Fibroblast of gingiva (primary cell): ENCODE results near the gene SQOR.

ENCODE experiments used
- DNase-seq: peaks from one replicate; pipeline ENCODE4 v3.0.0-alpha.2; 2011; ENCODE audit warnings: low read depth

The SQOR gene

DNA sequence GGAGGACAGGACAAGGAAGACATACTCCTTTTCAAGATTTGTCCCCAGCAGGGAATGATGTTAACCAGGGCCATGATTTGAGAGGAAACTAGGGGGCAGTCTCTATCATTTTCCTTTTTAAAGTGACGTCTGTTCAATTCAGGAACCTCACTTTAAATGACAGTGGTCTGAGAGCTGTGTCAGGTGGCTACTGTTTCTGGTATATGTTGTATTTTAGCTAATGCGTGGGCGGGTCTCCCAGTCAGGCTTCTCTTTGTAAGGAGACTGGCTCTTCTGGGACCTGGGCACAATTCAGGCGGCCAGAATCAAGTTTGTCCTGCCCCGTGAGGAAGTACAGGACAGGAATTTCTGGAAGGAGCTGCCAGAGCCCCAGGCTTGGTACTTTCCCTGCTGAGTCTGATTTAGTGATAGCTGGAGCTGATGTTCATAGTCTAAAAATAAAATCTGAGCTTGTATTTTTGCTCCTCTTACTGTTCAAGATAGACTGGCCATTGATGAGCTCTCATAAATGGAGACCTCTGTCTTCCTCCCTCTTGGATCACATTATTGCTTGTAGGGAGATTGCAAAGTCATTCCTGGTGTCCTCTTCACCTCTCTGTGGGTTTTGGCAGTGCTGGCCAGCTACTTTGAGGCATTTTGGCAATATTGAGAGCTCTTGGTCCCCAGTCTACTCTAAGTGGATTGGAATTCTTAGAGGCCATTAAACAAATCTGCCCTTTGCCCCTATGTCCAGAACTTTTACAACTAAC is 25.6 kb downstream of the SQOR start:
- peak; percentile 72 for DNase-seq

GRCh38 chr15:45662375-45662774 is 27.5 kb downstream of the SQOR start:
- no peak for DNase-seq

DNA sequence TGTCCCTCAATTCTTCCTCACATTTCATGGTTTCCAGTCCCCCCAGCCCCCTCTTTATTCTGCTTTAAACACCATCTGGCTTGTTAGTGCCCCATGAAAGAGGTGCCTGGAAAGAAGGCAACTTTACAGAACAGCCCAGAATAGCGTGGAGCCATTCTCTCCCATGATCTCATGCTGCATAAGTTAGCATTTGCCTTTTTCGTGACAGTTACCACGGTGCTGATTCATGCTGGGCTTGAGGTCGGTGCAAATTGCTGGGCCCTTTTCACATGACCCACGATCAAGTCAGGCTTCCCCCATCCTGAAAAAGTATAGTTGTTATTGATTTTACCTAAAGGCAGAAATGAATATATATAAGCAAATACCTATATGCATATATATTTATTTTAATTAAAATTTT is 29.6 kb downstream of the SQOR start:
- no peak for DNase-seq

- DNase-seq, result no peak
Measured at GRCh38 chr15:45665261-45665660, 30.4 kb downstream of the SQOR start.

DNA sequence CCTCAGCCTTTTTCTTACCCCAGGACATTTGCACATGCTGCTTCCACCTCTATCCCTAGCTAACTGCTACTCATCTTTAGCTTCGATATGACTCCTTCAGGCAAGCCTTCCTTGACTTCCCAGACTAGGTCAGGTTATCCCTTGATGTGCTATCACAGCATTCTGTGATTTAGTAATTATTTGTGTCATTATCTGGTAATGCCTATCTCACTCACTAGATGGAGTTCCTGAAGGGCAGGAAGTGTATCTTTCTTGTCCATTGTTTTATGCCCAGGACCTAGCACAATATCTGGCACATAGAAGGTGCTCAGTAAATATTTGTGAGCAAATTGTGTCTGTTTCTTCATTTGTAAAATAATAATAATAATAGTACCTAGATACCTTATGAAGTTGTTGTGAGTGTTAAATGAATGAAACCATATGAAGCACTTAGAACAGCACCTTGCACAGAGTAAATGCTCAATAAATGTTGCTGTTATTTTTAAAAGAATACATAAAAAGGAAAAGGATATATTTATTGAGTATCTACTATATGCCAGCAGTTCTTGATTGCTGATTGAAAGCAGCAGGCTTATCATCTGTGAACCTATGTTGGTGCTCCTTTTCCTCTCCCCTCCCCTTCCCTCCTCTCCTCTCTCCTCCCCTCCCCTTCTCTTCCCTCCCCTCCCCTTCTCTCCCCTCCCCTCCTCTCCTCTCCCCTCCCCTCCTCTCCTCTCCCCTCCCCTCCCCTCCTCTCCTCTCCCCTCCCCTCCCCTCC is 31.5 kb downstream of the SQOR start:
- DNase-seq, result no peak

GRCh38 chr15:45667002-45667401 is 32.2 kb downstream of the SQOR start:
- no peak for DNase-seq

DNA sequence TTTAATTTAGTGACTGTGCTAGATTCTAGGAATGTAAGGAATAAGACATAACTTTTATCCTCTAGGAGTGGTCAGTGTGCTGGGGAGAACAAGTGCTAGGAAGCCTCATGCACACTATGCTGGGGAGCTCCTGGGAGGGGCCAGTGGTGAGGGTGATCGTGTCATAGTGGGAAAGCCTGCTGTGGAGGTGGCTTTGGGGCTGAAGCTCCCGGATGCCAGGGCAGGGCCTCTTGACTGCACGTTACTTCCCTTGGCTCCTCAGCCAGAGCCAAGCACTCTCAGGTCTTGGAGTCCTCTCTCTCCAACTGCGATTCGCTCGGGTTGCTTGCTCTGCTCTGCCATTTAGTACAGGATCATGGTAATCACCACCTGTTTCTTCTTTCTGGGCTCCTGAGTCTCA is 33.6 kb downstream of the SQOR start:
- DNase-seq, result no peak

- no peak for DNase-seq
Measured at GRCh38 chr15:45669422-45669821, 34.6 kb downstream of the SQOR start.

DNA sequence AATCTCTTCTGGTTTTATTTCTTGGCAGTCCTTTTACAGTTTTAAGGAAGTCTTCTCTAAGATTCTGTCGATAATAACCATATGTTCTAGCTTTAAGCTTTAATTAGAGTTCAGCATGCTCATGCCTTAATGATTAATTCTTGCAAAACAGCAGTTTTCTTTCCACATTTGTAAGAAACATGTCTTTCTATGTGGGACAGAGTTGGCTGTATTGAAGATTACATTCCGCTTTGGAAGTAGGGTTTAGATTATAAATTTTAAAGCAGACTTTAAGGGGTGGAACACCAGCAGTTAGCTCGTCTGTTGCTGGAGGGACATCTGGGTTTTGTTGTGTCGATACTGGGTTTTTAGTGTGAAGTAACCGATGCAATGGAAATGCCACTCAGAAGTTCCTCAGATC is 35.3 kb downstream of the SQOR start:
- peak; percentile 90 for DNase-seq

DNA sequence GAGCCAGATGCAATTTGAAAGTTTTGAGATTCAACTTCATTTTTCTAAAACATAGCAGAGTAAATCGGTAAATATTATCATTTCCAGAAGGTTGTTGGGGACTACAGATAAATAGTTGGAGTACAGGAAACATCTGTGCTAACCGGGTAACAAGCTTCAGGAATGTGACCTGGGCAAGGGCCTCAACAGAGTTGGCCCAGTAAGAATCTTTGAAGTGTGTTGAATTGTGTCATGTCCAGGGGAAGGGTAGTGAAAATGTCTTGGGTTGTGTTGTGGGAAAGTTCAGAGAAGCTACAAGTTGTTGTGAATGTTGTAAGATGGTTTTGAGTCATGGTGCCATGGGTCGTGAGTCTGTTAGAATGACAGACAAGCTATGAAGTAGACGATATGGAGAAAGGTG is 35.7 kb downstream of the SQOR start:
- DNase-seq, result peak; percentile 70

GRCh38 chr15:45674677-45675076 is 39.8 kb downstream of the SQOR start:
- DNase-seq, result peak; percentile 25

- DNase-seq, result no peak
Measured at GRCh38 chr15:45677797-45678196, 43.0 kb downstream of the SQOR start.

GRCh38 chr15:45678459-45679178 is 43.8 kb downstream of the SQOR start:
- DNase-seq, result no peak

DNA sequence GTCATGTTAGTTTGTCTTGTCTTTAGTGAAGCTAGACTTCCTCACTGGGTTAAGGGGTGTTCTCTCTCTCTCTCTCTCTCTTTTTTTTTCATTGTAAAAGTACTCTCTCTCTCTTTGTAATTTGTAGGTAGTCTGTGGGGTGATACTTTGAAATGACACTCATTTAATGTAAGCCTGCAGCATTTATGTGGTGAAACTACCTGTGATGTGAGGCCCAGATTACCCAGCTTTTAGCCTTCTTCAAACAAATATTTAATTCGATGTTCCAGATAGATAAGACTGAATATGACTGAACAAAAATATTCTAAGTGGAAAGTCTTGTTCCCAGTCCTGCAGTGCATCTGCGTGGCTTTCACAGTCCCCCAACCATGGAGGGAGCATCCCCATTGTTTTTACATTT is 49.7 kb downstream of the SQOR start:
- no peak for DNase-seq

DNA sequence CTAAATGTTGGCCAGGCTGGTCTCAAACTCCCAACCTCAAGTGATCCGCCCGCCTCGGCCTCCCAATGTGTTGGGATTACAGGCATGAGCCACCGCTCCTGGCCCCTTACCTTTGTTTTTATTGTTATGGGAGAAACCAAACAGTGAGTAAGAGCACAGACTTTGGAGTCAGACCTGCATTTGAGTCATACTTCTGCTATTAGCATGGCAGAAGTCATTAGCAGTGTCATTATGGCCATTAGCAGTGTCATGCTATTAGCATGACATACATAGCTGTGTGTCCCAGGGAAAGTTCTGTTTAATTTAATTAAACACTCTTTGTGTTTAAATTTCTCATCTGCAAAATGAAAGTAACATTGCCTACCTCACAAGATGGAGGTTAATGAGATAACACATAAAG is 54.8 kb downstream of the SQOR start:
- no peak for DNase-seq

- no peak for DNase-seq
Measured at GRCh38 chr15:45690581-45691260, 55.9 kb downstream of the SQOR start.

DNA sequence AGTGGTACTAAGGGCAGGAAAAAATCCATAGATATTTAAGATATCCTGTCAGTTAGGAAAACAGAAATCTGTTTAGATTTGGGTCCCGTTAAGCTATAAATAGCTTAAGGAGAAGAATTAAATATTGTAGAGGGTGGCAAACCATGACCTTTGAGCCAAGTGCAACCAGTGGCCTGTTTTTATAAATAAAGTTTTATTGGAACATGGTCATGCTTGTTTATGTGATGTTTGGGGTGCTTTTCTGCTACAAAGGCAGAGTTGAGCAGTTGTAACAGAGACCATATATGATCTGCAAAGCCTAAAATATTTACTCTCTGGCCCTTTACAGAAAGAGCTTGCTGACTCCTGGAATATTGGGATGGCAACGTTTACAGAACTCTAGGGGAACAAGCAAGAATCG is 66.3 kb downstream of the SQOR start:
- no peak for DNase-seq

DNA sequence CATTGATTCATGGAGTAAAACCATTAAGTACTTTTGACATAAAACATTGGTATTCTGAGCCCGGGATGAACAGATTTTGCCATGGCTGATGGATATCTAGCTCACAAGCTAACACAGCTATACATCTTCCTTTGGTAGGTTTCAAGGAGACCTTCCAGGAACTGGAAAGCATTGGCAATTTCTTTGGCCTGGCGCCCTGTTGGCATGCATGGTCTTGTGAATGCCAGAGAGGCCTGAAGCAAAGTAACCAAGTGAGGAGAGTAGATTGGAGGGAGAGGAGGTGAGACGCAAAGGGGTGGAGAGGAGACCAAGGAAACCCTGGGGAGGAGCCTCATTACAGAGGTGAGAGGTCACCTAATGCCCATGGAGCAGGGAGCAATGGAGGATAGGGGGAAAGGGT is 67.2 kb downstream of the SQOR start:
- DNase-seq, result no peak

GRCh38 chr15:45703670-45704328 is 69.0 kb downstream of the SQOR start:
- no peak for DNase-seq

DNA sequence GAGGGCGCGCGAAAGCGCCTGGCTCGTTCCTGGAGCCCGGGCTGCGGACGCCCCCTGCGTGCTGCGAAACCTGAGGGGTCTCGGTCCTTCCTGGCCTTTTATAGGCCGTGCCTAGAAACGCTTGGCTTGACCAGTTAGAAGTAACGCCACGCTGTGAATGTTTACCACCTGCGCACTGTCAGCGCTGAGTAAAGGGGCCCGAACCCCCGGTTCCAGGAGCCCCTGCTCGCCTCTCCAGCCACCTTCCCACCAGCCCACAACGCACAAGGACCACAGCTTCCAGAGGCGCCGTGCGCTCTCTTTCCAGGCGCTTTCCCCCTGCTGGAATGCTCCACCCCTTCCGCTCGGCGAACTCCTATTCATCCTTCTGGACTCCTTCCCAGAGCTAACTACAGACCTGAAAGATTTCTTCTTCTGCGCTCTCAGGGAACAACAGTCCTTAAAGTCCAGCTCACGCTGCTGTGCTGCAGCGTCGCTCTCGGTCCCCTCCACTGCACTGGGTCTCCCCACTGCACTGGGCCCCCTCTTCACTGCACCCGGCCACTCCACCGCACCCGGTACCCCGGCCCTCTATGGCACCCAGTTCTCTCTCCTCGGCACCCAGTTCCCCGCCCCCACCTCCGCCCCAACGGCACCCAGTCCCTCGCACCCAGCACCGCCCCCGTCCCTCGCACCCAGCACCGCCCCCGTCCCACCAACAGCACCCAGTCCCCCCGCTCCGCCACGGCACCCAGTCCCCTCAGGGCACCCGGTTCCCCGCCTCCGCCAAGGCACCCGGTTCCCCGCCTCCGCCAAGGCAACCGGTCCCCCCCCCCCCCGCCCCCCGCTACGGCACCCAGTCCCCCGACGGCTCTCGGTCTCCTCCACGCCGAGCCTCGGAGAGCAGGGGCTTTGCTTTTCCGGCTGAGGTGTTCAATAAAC is 69.8 kb downstream of the SQOR start:
- no peak for DNase-seq
